RCC 7860 (cell line): ENCODE results near the gene JUNB.

ENCODE experiments used
- DNase-seq: peaks from one replicate; pipeline ENCODE4 v3.0.0-alpha.2; 2015; ENCODE audit warnings: low spot score
- FAIRE-seq: peaks from 2 replicates; lab custom pipeline; 2012; peaks lifted over from hg19 to GRCh38; lab: Jason Lieb, UNC

Gene JUNB

GRCh38 chr19:12791345-12792050, at the start of gene JUNB:
Gene JUNB, plus strand, starts transcription at chr19:12791486. Its CDS starts 286 bp downstream, at chr19:12791772.
- peak; percentile 90 for DNase-seq

GRCh38 chr19:12745166-12745897, 46.0 kb upstream of the JUNB start:
- peak; percentile 83 for FAIRE-seq

More at GRCh38 chr19:12791345-12792050, at the start of gene JUNB:
- FAIRE-seq: peak; percentile 57

GRCh38 chr19:12748489-12748888, 42.8 kb upstream of the JUNB start:
- no peak for DNase-seq
- no peak for FAIRE-seq

More at GRCh38 chr19:12745166-12745897, 46.0 kb upstream of the JUNB start:
- DNase-seq: peak; percentile 66

GRCh38 chr19:12749938-12750521, 41.3 kb upstream of the JUNB start:
- FAIRE-seq (no peak), DNase-seq (no peak)

GRCh38 chr19:12750851-12751250, 40.4 kb upstream of the JUNB start:
- no peak for FAIRE-seq
- DNase-seq: no peak

- FAIRE-seq: no peak
- no peak for DNase-seq
Measured at GRCh38 chr19:12751635-12752034, 39.7 kb upstream of the JUNB start, which contains the start of gene BEST2. Gene BEST2, plus strand, starts transcription at chr19:12751791. Its CDS starts 802 bp downstream, at chr19:12752593.

GRCh38 chr19:12752056-12752781, 39.1 kb upstream of the JUNB start:
- DNase-seq: no peak
- no peak for FAIRE-seq

GRCh38 chr19:12754465-12755196, 36.7 kb upstream of the JUNB start:
- no peak for DNase-seq
- FAIRE-seq: no peak

- no peak for DNase-seq
- no peak for FAIRE-seq
Measured at GRCh38 chr19:12756150-12756883, 35.0 kb upstream of the JUNB start.

- DNase-seq (peak; percentile 36), FAIRE-seq (no peak)
Measured at GRCh38 chr19:12757544-12758274, 33.6 kb upstream of the JUNB start.

- FAIRE-seq: no peak
- no peak for DNase-seq
Measured at GRCh38 chr19:12759686-12760085, 31.6 kb upstream of the JUNB start.

GRCh38 chr19:12763100-12763499, 28.2 kb upstream of the JUNB start:
- FAIRE-seq: no peak
- no peak for DNase-seq

- FAIRE-seq (no peak), DNase-seq (no peak)
Measured at GRCh38 chr19:12764698-12765097, 26.6 kb upstream of the JUNB start.

- FAIRE-seq (no peak), DNase-seq (no peak)
Measured at GRCh38 chr19:12766051-12766521, 25.2 kb upstream of the JUNB start.

GRCh38 chr19:12767150-12767549, 24.1 kb upstream of the JUNB start:
- no peak for FAIRE-seq

GRCh38 chr19:12767666-12768065, 23.6 kb upstream of the JUNB start:
- DNase-seq: no peak
- no peak for FAIRE-seq

More at GRCh38 chr19:12767150-12767549, 24.1 kb upstream of the JUNB start:
- no peak for DNase-seq

- DNase-seq (no peak), FAIRE-seq (no peak)
Measured at GRCh38 chr19:12769689-12770088, 21.6 kb upstream of the JUNB start.

GRCh38 chr19:12770922-12771321, 20.4 kb upstream of the JUNB start:
- no peak for DNase-seq
- FAIRE-seq: no peak

GRCh38 chr19:12772323-12772722, 19.0 kb upstream of the JUNB start:
- DNase-seq (no peak), FAIRE-seq (no peak)
